Prostate gland (tissue), 2 donors: Measurements from ENCODE around the gene LMOD2.

Source experiments
- POLR2A ChIP-seq: fragments of 450-650 bp; IDR thresholded peaks from one replicate; pipeline ENCODE4 v1.6.1; 2016; ENCODE audit warnings: antibody characterized with exemption, mild to moderate bottlenecking
- POLR2AphosphoS5 ChIP-seq: sonication (generic); formaldehyde crosslinking; IDR thresholded peaks from one replicate; pipeline ENCODE4 v1.6.1; 2017; ENCODE audit warnings: antibody characterized with exemption
- TF ChIP-seq, protein P1 (sequence below), 4 experiments: fragments of 200-600 bp in 2 of 4; fragments of 450-650 bp in 2 of 4; sonication (generic) in 2 of 4; IDR thresholded peaks; 1 replicate in 3 of 4; 2 replicates in 1 of 4; pipeline ENCODE4 v1.5.1; 2016 to 2019; ENCODE audit warnings: antibody characterized with exemption in 4 of 4, mild to moderate bottlenecking in 2 of 4, moderate library complexity in 2 of 4

DNA sequence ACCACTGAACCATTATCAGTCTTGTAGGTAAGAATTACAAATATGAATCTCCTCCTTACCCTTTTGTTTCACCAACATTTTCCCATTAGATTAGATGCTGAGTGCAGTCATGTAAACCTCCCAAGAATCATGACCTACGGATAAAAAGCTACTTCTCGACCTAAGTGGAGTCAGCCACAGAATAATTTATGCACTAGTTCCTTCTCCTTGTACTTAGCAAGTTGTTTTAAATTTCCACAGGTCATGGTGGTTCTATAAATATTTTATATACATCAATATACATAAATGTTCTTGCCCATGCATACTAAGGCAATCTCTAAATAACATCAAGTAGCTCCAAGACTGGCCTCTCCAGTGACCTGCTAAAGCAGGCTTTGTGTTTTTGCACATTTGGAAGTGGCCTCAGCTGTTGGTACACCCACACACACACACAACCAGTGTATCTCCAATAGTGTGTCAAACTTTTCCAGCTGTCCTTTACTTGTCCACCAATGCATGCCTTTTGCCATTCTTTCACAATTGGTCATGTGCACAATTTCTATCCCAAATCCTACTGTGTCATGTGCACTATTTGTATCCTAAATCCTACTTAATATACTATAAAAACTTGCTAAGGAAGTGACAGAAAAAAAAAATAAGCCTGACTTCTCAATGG is 21.5 kb downstream of the LMOD2 start:
- TF ChIP-seq, protein P1, sequence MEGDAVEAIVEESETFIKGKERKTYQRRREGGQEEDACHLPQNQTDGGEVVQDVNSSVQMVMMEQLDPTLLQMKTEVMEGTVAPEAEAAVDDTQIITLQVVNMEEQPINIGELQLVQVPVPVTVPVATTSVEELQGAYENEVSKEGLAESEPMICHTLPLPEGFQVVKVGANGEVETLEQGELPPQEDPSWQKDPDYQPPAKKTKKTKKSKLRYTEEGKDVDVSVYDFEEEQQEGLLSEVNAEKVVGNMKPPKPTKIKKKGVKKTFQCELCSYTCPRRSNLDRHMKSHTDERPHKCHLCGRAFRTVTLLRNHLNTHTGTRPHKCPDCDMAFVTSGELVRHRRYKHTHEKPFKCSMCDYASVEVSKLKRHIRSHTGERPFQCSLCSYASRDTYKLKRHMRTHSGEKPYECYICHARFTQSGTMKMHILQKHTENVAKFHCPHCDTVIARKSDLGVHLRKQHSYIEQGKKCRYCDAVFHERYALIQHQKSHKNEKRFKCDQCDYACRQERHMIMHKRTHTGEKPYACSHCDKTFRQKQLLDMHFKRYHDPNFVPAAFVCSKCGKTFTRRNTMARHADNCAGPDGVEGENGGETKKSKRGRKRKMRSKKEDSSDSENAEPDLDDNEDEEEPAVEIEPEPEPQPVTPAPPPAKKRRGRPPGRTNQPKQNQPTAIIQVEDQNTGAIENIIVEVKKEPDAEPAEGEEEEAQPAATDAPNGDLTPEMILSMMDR (IDR thresholded peaks at IDR 0.05): no peak
- TF ChIP-seq POLR2A: no peak
- no peak for TF ChIP-seq POLR2AphosphoS5
